Caco-2 (cell line): ENCODE results near the gene PPP1R13B. TPM values are rescaled to one million over a fixed set of nuclear protein-coding genes. Genes with fewer than 3 reads are reported as not detected.

Experiments used
- BruUV-seq: library from RNA; stranded (reverse); fragments of 400-500 nt; replicated peaks from 2 replicates; lab custom pipeline; 2021; lab: Mats Ljungman, UMichigan
- CTCF ChIA-PET: fragments of 300-600 bp; sonication (Branson Sonifier 250); formaldehyde crosslinking; loops from one replicate; lab custom pipeline; 2022; ENCODE audit warnings: antibody characterized with exemption; lab: Charles Lee
- POLR2A ChIA-PET: fragments of 300-600 bp; sonication (Branson Sonifier 250); formaldehyde crosslinking; loops from one replicate; lab custom pipeline; 2022; ENCODE audit warnings: antibody characterized with exemption; lab: Charles Lee
- DNase-seq, 2 experiments: peaks; one replicate each; pipeline versions ENCODE4 v3.0.0 to v3.0.0-alpha.2; 2020 to 2022
- H3K27me3 ChIP-seq: replicated peaks from 2 replicates; pipeline ENCODE4 v1.6.0; 2011; ENCODE audit warnings: low read length; ENCODE audit not compliant: control insufficient read depth, insufficient read depth
- H3K36me3 ChIP-seq: 2 replicates; pipeline ENCODE4 v1.5.1; 2011; ENCODE audit warnings: low read length; ENCODE audit not compliant: control insufficient read depth, insufficient read depth
- H3K4me1 ChIP-seq: fragments of 250-450 bp; sonication (Bioruptor Pico); 2 replicates; pipeline ENCODE4 v1.5.1; 2020; ENCODE audit warnings: mild to moderate bottlenecking
- H3K4me3 ChIP-seq: 2 replicates; pipeline ENCODE4 v1.5.1; 2011; ENCODE audit warnings: low read depth, mild to moderate bottlenecking, control low read depth, low read length
- H3K9me3 ChIP-seq: fragments of 250-450 bp; sonication (Bioruptor Pico); 2 replicates; pipeline ENCODE4 v1.5.1; 2020; ENCODE audit warnings: mild to moderate bottlenecking, moderate library complexity
- H3K27ac Mint-ChIP-seq: one replicate; pipeline ENCODE4 v1.8.0; 2022; ENCODE audit warnings: mixed read lengths; ENCODE audit not compliant: unreplicated experiment
- H3K27me3 Mint-ChIP-seq: one replicate; pipeline ENCODE4 v1.8.0; 2022; ENCODE audit warnings: mixed read lengths; ENCODE audit not compliant: insufficient read depth, unreplicated experiment
- H3K36me3 Mint-ChIP-seq: one replicate; pipeline ENCODE4 v1.8.0; 2022; ENCODE audit warnings: mild to moderate bottlenecking, mixed read lengths; ENCODE audit not compliant: insufficient read depth, unreplicated experiment
- H3K4me1 Mint-ChIP-seq: one replicate; pipeline ENCODE4 v1.8.0; 2022; ENCODE audit warnings: low read depth, mixed read lengths; ENCODE audit not compliant: unreplicated experiment
- H3K4me3 Mint-ChIP-seq: one replicate; pipeline ENCODE4 v1.8.0; 2022; ENCODE audit warnings: mild to moderate bottlenecking, moderate library complexity, mixed read lengths; ENCODE audit not compliant: unreplicated experiment
- H3K9me3 Mint-ChIP-seq: one replicate; pipeline ENCODE4 v1.8.0; 2022; ENCODE audit warnings: mixed read lengths; ENCODE audit not compliant: unreplicated experiment
- intact Hi-C: fragments of 100-400 bp; cut with micrococcal nuclease; formaldehyde crosslinking; loops from one replicate; pipeline ENCODE4 v1.10.0; 2022; ENCODE audit not compliant: unreplicated experiment
- total RNA-seq: library from RNA; stranded (reverse); gene quantifications from 2 replicates; pipeline ENCODE4 v1.2.3, GENCODE V29; 2022
- TF ChIP-seq, protein P1 (sequence below), 2 experiments: fragments of 200-600 bp in 1 of 2; IDR thresholded peaks; 1 replicate in 1 of 2; 2 replicates in 1 of 2; pipeline versions ENCODE4 v1.5.1 to v1.8.0; 2011 to 2022; ENCODE audit warnings: antibody characterized with exemption in 1 of 2, control low read depth in 1 of 2, inconsistent platforms in 1 of 2, low read depth in 1 of 2, low read length in 1 of 2, mild to moderate bottlenecking in 1 of 2, moderate library complexity in 1 of 2; ENCODE audit not compliant: insufficient read depth in 1 of 2, severe bottlenecking in 1 of 2, unreplicated experiment in 1 of 2

PPP1R13B gene
- total RNA-seq, 1 experiment from 2014 or later, result 15.8 TPM

DNA sequence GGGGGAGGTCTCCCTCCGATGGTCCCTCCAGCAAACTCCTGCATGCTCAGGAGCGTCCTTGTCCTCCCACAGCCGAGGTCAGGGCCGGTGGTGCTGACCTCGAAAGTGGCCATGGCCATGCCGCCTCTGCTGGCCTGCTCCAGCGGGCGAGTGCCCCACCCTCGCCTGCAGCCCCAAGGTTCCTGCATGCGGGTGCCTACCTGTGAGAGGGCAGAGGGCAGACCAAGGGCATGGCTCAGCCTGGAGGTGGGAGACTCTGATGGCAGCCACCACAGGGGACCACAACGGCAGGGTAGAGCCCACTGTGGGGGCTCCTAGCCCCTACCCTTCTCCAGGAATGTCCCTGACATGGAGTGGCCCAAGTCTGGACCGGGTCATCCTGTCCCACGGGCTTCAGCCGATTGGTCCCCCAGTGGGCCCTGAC is 38.1 kb upstream of the PPP1R13B start:
- Mint-ChIP-seq H3K27ac (no peak overlapping the region), H3K4me1 (peaks cover 7% of the 10 kb centered on the region), H3K36me3 (no peaks in the 10 kb centered on the region), H3K4me3 (no peak overlapping the region), H3K9me3 (no peaks in the 10 kb centered on the region), H3K27me3 (no peaks in the 10 kb centered on the region)
- Histone ChIP-seq H3K9me3 (no peaks in the 10 kb centered on the region), H3K4me3 (no peak overlapping the region), H3K36me3 (no peaks in the 10 kb centered on the region), H3K27me3 (no peaks in the 10 kb centered on the region), H3K4me1 (peaks cover 8% of the 10 kb centered on the region)
- ChIA-PET CTCF (no interaction called here), POLR2A (no interaction called here)
- BruUV-seq, result no TSS peak
- intact Hi-C loops, result no loop called here
- TF ChIP-seq, protein P1, sequence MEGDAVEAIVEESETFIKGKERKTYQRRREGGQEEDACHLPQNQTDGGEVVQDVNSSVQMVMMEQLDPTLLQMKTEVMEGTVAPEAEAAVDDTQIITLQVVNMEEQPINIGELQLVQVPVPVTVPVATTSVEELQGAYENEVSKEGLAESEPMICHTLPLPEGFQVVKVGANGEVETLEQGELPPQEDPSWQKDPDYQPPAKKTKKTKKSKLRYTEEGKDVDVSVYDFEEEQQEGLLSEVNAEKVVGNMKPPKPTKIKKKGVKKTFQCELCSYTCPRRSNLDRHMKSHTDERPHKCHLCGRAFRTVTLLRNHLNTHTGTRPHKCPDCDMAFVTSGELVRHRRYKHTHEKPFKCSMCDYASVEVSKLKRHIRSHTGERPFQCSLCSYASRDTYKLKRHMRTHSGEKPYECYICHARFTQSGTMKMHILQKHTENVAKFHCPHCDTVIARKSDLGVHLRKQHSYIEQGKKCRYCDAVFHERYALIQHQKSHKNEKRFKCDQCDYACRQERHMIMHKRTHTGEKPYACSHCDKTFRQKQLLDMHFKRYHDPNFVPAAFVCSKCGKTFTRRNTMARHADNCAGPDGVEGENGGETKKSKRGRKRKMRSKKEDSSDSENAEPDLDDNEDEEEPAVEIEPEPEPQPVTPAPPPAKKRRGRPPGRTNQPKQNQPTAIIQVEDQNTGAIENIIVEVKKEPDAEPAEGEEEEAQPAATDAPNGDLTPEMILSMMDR (IDR thresholded peaks at IDR 0.05; ENCODE audit: insufficient read depth in 1 of 2, low read depth in 1 of 2, low read length in 1 of 2, severe bottlenecking in 1 of 2, unreplicated experiment in 1 of 2), result no peak
- no peak for DNase-seq

DNA sequence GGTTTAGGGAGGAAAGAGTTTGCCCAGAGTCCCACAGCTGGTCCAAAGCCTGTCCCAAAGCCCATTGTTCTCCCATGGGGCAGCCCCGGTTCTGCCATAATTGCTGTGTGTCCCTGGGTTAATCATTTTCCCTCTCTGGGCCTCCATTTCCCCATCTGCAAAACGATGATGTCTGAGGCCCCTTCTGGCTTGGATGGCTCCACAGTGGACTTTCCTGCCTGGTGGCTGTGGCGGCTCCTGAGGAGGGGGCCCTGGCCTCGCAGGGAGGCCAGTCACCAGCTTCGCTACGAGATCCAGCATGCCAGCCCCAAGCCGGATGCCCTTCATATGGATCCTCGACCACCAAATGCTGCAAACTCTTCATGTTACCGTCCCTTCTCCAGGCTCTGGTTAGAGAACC is 37.5 kb upstream of the PPP1R13B start:
- Histone ChIP-seq H3K9me3 (no peaks in the 10 kb centered on the region), H3K36me3 (no peaks in the 10 kb centered on the region), H3K4me3 (no peak overlapping the region), H3K27me3 (no peaks in the 10 kb centered on the region), H3K4me1 (peaks cover 13% of the 10 kb centered on the region)
- no TSS peak for BruUV-seq
- no peaks in the 10 kb centered on the region for H3K27me3 Mint-ChIP-seq
- TF ChIP-seq, protein P1 (IDR thresholded peaks at IDR 0.05; ENCODE audit: insufficient read depth in 1 of 2, low read depth in 1 of 2, low read length in 1 of 2, severe bottlenecking in 1 of 2, unreplicated experiment in 1 of 2), result no peak
- ChIA-PET POLR2A (no interaction called here), CTCF (no interaction called here)
- no peak for DNase-seq
- H3K4me3 Mint-ChIP-seq, result no peak overlapping the region
- intact Hi-C loops, result no loop called here
- H3K27ac Mint-ChIP-seq, result no peak overlapping the region
- peaks cover 7% of the 10 kb centered on the region for H3K4me1 Mint-ChIP-seq
- H3K9me3 Mint-ChIP-seq, result no peaks in the 10 kb centered on the region
- no peaks in the 10 kb centered on the region for H3K36me3 Mint-ChIP-seq

DNA sequence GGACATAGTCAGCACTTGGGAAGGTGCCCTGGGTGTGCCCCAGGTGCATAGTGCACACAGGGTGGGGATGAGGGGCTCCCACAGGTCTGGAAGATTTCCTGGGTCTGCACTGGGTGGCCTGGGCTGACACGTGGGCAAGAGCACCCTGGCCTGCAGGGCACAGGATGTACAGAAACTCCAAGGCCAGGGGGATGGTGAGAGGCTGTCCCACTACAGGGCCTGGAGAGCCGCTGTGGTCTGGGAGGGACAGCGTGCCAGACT is 35.8 kb upstream of the PPP1R13B start:
- TF ChIP-seq, protein P1 (IDR thresholded peaks at IDR 0.05; ENCODE audit: insufficient read depth in 1 of 2, low read depth in 1 of 2, low read length in 1 of 2, severe bottlenecking in 1 of 2, unreplicated experiment in 1 of 2), result no peak
- Mint-ChIP-seq H3K4me3 (no peak overlapping the region), H3K9me3 (no peaks in the 10 kb centered on the region), H3K36me3 (no peaks in the 10 kb centered on the region), H3K27ac (no peak overlapping the region), H3K27me3 (no peaks in the 10 kb centered on the region), H3K4me1 (peaks cover 7% of the 10 kb centered on the region)
- no peak overlapping the region for H3K4me3 ChIP-seq
- H3K36me3 ChIP-seq, result no peaks in the 10 kb centered on the region
- no TSS peak for BruUV-seq
- ChIA-PET POLR2A (no interaction called here), CTCF (no interaction called here)
- no peaks in the 10 kb centered on the region for H3K27me3 ChIP-seq
- peaks cover 20% of the 10 kb centered on the region for H3K4me1 ChIP-seq
- H3K9me3 ChIP-seq, result no peaks in the 10 kb centered on the region
- intact Hi-C loops, result no loop called here
- no peak for DNase-seq
